ENCODE data around the gene NTN4.

DNA sequence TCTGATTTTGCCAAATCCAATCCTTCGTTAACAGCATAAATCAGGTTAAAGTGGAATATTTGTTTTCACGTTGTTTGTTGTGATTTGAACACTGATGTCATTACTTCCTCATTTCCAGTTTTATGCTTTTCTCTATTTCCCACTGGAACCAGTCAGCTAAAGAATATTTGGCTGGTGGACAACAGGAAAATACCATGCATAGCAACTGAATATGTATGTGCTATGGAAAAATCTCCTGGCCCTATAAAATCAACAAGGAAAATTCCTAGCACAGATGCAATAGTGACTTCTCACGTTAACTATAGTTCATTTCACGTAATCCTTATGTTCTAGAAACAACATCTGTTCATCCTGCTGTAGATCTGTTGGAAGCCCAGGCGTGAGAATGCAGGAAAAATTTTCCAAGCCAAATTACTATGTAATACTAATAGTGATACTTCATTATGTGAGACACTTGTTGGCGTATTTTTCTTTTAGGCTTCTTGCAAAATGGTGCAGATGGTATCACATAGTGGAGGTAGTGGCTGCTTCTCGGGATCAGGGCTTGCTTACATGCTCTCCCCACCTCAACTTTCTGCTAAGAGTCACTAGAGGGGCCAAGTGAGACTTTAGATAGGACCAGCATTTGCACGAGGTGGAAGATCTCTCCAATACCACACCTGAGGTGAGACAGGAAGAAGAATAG is 153.0 kb downstream of the NTN4 start:
- TF ChIP-seq POLR2A (IDR thresholded peaks at IDR 0.05) (no peak), CTCF (IDR thresholded peaks at IDR 0.05) (no peak), EP300 (IDR thresholded peaks at IDR 0.05; ENCODE audit: low read depth) (no peak), POLR2AphosphoS5 (IDR thresholded peaks at IDR 0.05) (no peak)
